ENCODE data around the gene TBC1D19.

Gene TBC1D19

GRCh38 chr4:26713563-26714151 lies 129.8 kb downstream of the TBC1D19 start:
- no peak overlapping the region for H3K4me3 ChIP-seq (ENCODE audit: control insufficient read depth, low read depth, low read length)
- TF ChIP-seq, protein P1, sequence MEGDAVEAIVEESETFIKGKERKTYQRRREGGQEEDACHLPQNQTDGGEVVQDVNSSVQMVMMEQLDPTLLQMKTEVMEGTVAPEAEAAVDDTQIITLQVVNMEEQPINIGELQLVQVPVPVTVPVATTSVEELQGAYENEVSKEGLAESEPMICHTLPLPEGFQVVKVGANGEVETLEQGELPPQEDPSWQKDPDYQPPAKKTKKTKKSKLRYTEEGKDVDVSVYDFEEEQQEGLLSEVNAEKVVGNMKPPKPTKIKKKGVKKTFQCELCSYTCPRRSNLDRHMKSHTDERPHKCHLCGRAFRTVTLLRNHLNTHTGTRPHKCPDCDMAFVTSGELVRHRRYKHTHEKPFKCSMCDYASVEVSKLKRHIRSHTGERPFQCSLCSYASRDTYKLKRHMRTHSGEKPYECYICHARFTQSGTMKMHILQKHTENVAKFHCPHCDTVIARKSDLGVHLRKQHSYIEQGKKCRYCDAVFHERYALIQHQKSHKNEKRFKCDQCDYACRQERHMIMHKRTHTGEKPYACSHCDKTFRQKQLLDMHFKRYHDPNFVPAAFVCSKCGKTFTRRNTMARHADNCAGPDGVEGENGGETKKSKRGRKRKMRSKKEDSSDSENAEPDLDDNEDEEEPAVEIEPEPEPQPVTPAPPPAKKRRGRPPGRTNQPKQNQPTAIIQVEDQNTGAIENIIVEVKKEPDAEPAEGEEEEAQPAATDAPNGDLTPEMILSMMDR (conservative IDR thresholded peaks at IDR 0.05; ENCODE audit: control insufficient read depth, insufficient read depth, low read depth, low read length): no peak
- DNase-seq (ENCODE audit: low read depth): peak; percentile 8

DNA sequence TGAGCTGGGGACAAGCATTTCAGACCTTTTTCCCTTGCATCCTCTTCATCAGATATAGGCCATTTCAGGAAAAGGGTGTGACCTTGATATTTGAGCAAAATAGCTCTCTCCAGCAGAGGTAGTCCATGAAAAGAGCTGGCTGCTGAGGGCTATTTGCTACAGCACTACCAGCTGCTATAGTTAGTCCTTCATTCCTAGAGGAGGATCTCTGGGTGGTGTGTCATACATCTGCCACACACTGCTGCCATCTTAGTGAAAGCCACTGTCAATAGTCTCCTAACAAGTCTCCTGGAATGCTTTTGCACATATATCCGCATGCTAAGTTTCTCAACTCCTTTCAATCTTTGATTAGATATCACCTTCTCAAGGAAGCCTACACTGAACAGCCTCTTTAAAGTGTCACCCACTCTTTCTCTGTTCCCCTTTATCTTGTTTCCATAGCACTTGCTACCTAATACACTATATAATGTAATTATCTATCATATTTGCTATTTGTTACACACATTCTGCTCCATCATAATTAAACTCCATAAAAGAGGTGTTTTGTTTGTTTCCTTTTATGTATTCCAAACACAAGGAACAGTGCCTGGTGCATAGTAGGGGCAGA lies 131.9 kb downstream of the TBC1D19 start:
- TF ChIP-seq, protein P1 (conservative IDR thresholded peaks at IDR 0.05; ENCODE audit: control insufficient read depth, insufficient read depth, low read depth, low read length): no peak
- DNase-seq (ENCODE audit: low read depth): no peak
- H3K4me3 ChIP-seq (ENCODE audit: control insufficient read depth, low read depth, low read length): no peak overlapping the region

GRCh38 chr4:26717332-26717731 lies 133.4 kb downstream of the TBC1D19 start:
- DNase-seq (ENCODE audit: low read depth): peak; percentile 92
- TF ChIP-seq, protein P1 (conservative IDR thresholded peaks at IDR 0.05; ENCODE audit: control insufficient read depth, insufficient read depth, low read depth, low read length): no peak
- H3K4me3 ChIP-seq (ENCODE audit: control insufficient read depth, low read depth, low read length): no peak overlapping the region

GRCh38 chr4:26719954-26720552 lies 136.2 kb downstream of the TBC1D19 start:
- TF ChIP-seq, protein P1 (conservative IDR thresholded peaks at IDR 0.05; ENCODE audit: control insufficient read depth, insufficient read depth, low read depth, low read length): peak; percentile 79
- H3K4me3 ChIP-seq (ENCODE audit: control insufficient read depth, low read depth, low read length): no peak overlapping the region
- peak; percentile 54 for DNase-seq (ENCODE audit: low read depth)

DNA sequence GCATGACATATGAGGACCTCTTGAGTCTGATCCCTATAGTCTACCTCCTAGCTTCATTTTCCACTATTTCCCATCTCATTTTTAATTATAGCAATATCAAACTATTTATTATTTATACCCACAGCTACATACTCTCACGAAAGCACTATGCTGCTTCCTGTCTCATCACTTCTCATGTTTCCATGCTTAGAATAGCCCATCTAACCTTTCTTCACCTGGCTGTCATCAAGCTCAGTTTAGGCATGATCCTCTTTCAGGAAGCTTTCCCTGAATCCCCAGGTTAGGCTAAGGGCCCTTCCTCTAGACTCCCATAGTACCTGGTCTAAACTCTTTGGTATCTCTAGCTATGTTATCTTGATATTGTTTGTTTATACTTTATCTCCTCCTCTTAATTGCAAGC lies 137.8 kb downstream of the TBC1D19 start:
- DNase-seq (ENCODE audit: low read depth): no peak
- H3K4me3 ChIP-seq (ENCODE audit: control insufficient read depth, low read depth, low read length): no peak overlapping the region
- TF ChIP-seq, protein P1 (conservative IDR thresholded peaks at IDR 0.05; ENCODE audit: control insufficient read depth, insufficient read depth, low read depth, low read length): no peak

- TF ChIP-seq, protein P1 (conservative IDR thresholded peaks at IDR 0.05; ENCODE audit: control insufficient read depth, insufficient read depth, low read depth, low read length): no peak
- DNase-seq (ENCODE audit: low read depth): no peak
- no peak overlapping the region for H3K4me3 ChIP-seq (ENCODE audit: control insufficient read depth, low read depth, low read length)
Measured at GRCh38 chr4:26723216-26723615, 139.3 kb downstream of the TBC1D19 start.

Data from fibroblast of mammary gland (primary cell).